ENCODE measurements around the gene SLC7A11. TPM values are rescaled to one million over a fixed set of nuclear protein-coding genes. Genes with fewer than 3 reads are reported as not detected.

The SLC7A11 gene
- total and polyA plus RNA-seq, 2 of the 4 experiments (the other 2 are of a cell fraction) = 8.3 to 24.7 TPM

DNA sequence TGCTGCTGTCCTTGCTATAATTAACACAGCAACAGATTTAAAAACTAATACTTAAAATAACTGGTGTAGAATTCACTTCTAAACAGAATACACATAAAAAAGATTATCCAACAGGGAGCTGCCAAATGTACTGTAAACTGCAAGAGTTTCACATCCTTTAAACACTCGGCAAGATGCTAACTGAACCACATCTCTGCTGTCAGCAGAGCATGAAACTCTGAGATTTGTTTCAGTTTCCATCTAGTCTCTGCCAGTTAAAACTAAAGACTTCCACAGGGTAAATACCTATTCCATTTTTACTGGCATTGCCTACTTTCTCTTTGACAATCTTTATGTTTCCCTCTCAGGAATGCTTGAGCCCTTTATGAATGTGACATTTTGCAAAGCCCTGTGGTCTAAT, 127.7 kb downstream of the SLC7A11 start:
- no peak overlapping the region for H2BK5ac ChIP-seq (ENCODE audit: low read depth, low read length, poor library complexity, severe bottlenecking)
- WGBS, 2 experiments (ENCODE audit: extremely low coverage in 2 of 2, insufficient read length in 1 of 2) = 67% methylated on average over 1 of the region's 1 CpG; no CpG with 5 or more reads in 1 of the 2 experiments
- no peak overlapping the region for H3K56ac ChIP-seq (ENCODE audit: extremely low read depth, insufficient read depth, low read length)
- no peak overlapping the region for H3K14ac ChIP-seq (replicated peaks; ENCODE audit: low read depth, low read length)
- H3K27me3 ChIP-seq (ENCODE audit: control insufficient read depth, insufficient read depth, low read length) = no peaks in the 10 kb centered on the region
- CTCF ChIA-PET = interaction anchor here (0.6 to 1.0 kb wide), 2 partner anchors 20 to 479 kb away, joined by 3 read pairs; no protein-coding TSS in a partner anchor
- peaks cover 5% of the 10 kb centered on the region for H3K4me1 ChIP-seq (ENCODE audit: control insufficient read depth, insufficient read depth, low read length)
- no peak overlapping the region for H4K8ac ChIP-seq (ENCODE audit: low read depth in 2 of 2, low read length in 2 of 2)
- no peaks in the 10 kb centered on the region for H3K9me3 ChIP-seq (ENCODE audit: control insufficient read depth, insufficient read depth, low read length)
- no peak overlapping the region for H2BK15ac ChIP-seq (ENCODE audit: low read depth, low read length)
- dilution Hi-C loops (cut with HindIII; ENCODE audit: low sequenced_read_pairs, unreplicated experiment) (no loop called here), intact Hi-C loops (cut with micrococcal nuclease) (no loop called here), in situ Hi-C loops (cut with MboI; ENCODE audit: low sequenced_read_pairs) (no loop called here)
- H3K4ac ChIP-seq (ENCODE audit: low read depth, low read length) = no peak overlapping the region
- H3K36me3 ChIP-seq (ENCODE audit: control insufficient read depth, insufficient read depth, low read length) = no peaks in the 10 kb centered on the region
- no peaks in the 10 kb centered on the region for H4K20me1 ChIP-seq (ENCODE audit: insufficient read depth, low read length)
- H3K27ac ChIP-seq (ENCODE audit: insufficient read depth, low read length) = no peak overlapping the region
- H3K9ac ChIP-seq (ENCODE audit: low read depth, low read length) = no peak overlapping the region
- DNase-seq (peak; percentile 13), ATAC-seq (ENCODE audit: low read depth) (peak; percentile 35; the same call in 1 of the 2 replicates)
- H3K4me3 ChIP-seq (ENCODE audit: insufficient read depth, low read depth, low read length) = no peak overlapping the region
- H3K18ac ChIP-seq (ENCODE audit: low read depth, low read length) = peak overlapping the region; percentile 53; the same call in 1 of the 2 replicates
- H3K9me1 ChIP-seq (ENCODE audit: insufficient read depth, low read length) = 0 out of 2 replicates have a peak, but pooled peaks cover 3% of the 10 kb centered on the region
- no peaks in the 10 kb centered on the region for H3K79me1 ChIP-seq (ENCODE audit: low read depth in 1 of 2, low read length in 2 of 2)
- no peak overlapping the region for H2AFZ ChIP-seq (replicated peaks; ENCODE audit: low read length, poor library complexity)
- no peak overlapping the region for H4K91ac ChIP-seq (ENCODE audit: insufficient read depth, low read depth, low read length)
- no peak overlapping the region for H3K23ac ChIP-seq (ENCODE audit: low read depth, low read length)
- no peak overlapping the region for H4K5ac ChIP-seq (ENCODE audit: low read depth, low read length)
- no TSS peak for BruUV-seq (replicated peaks)
- H3K4me2 ChIP-seq (ENCODE audit: low read depth, low read length) = peak overlapping the region; percentile 50; the same call in 1 of the 2 replicates
- TF ChIP-seq NFE2L2 (IDR thresholded peaks at IDR 0.05; ENCODE audit: low read depth, low read length) (no peak), SMC3 (IDR thresholded peaks at IDR 0.05; ENCODE audit: low read depth, low read length) (no peak), POLR2A (IDR thresholded peaks at IDR 0.05; ENCODE audit: low read depth, low read length) (no peak), FOS (IDR thresholded peaks at IDR 0.05; ENCODE audit: low read depth, low read length) (no peak), RAD21 (IDR thresholded peaks at IDR 0.05; ENCODE audit: low read length) (no peak), RCOR1 (IDR thresholded peaks at IDR 0.05; ENCODE audit: insufficient replicate concordance, low read length) (no peak), CHD1 (IDR thresholded peaks at IDR 0.05; ENCODE audit: low read depth, low read length) (no peak), RFX5 (IDR thresholded peaks at IDR 0.05; ENCODE audit: low read depth, low read length) (no peak)
- H2BK120ac ChIP-seq (ENCODE audit: low read depth, low read length) = no peak overlapping the region; the same call in 1 of the 2 replicates
- POLR2A ChIA-PET (ENCODE audit: unreplicated experiment) = no interaction called here
- H2BK20ac ChIP-seq (ENCODE audit: low read depth, low read length) = no peak overlapping the region
- H2AK5ac ChIP-seq (ENCODE audit: low read depth, low read length) = no peak overlapping the region
- H2AK9ac ChIP-seq (replicated peaks; ENCODE audit: low read depth, low read length, poor library complexity) = no peak overlapping the region

All from IMR-90 (cell line).